Activated CD4-positive, alpha-beta T cell treated with anti-CD3 and anti-CD28 coated beads for 48 hours (primary cell): ENCODE measurements around the gene MAGEC3.

ENCODE experiments used
- DNase-seq: peaks from one replicate; pipeline ENCODE4 v3.0.0-alpha.2; 2020

The MAGEC3 gene

DNA sequence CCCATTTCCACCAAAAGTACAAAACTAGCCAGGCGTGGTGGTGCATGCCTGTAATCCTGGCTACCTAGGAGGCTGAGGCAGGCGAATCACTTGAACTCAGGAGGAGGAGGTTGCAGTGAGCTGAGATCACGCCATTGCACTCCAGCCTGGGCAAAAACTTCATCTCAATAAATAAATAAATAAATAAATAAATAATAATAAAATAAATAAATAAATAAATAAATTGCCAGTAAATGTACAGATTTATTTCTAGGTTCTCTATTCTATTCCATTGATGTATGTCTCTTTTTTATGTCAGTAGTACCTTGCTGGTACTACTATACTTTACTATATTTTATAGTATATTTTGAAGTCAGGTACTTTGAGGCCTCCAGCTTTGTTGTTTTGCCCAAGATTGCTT, 109.2 kb downstream of the MAGEC3 start:
- DNase-seq, result no peak
